GM19023 (cell line): ENCODE results near the gene USP44.
"Not testable (repeated sequence)": the region's sequence is repeated elsewhere in the genome, so short reads cannot be mapped to it uniquely, and the experiment has no call there.

ENCODE experiments used
- ATAC-seq: cut with Tn5 transposase; IDR thresholded peaks from one replicate; pipeline ENCODE4 v1.9.1; 2021; ENCODE audit warnings: mild to moderate bottlenecking, moderate library complexity; ENCODE audit not compliant: unreplicated experiment

USP44 gene

GRCh38 chr12:95551305-95551704, at the start of gene USP44:
TSS of gene USP44 (minus strand) at chr12:95551476. CDS start at chr12:95534256, 17,220 bp downstream.
- no peak for ATAC-seq

- no peak for ATAC-seq
These were observed 49.3 kb upstream of the USP44 start for GRCh38 chr12:95600567-95600966.

- ATAC-seq, result no peak
These were observed 48.6 kb upstream of the USP44 start for GRCh38 chr12:95599880-95600279.

DNA sequence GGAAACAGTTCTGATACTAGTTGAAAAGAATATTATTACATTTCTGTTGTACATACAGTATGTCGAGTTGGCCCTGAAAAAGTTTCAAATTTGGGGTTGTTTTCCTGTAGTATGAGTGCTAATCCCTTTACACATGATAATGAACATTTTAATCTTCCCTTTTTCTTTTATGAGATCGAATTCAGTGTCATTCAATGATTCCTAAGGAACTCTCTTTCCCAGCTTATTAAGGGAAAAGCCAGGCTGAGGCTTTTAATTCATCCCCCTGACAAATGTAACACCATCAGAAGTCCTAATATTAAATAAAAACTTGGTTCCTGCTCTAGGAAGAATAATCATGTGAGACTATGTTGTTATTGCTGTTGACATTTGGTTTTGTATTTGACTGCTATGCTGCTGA, 42.9 kb upstream of the USP44 start:
- no peak for ATAC-seq

- no peak for ATAC-seq
These were observed 42.1 kb upstream of the USP44 start for GRCh38 chr12:95593266-95593871.

- no peak for ATAC-seq
These were observed 40.5 kb upstream of the USP44 start for GRCh38 chr12:95591731-95592130.

DNA sequence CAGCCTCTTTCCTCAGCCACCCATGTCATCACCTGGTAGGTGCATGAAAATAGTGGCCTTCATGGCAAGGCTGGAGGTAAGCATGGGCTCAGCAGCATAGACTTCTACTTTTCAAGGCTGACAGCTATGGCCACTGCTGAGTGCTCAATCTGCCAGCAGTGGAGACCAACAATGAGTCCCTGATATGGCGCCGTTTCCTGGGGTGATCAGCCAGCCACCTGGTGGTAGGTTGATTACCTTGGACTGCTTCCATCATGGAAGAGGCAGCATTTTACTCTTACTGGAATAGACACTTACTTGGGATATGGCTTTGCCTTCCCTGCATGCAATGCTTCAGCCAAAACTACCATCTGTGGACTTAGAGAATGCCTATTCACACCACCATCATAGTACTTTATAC, 39.5 kb upstream of the USP44 start:
- no peak for ATAC-seq

DNA sequence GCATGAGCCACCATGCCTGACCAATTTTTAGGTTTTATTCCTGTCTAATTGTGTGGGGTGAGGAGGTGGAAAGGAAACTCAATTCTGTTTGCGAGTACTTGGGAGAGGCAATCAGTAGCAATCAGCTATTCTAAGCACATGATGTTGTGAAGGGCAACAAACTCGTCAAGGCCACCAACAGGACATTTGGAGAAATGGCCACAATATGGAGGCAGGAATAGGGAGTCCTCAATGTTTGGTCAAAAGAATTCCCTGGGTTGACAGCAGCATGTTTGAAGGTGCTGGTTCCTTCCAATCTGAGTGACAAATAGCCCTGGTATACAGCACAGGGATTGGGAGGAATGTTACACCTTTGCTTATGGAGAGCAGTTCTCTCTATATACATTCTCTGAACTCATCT, 32.7 kb upstream of the USP44 start:
- ATAC-seq, result no peak

DNA sequence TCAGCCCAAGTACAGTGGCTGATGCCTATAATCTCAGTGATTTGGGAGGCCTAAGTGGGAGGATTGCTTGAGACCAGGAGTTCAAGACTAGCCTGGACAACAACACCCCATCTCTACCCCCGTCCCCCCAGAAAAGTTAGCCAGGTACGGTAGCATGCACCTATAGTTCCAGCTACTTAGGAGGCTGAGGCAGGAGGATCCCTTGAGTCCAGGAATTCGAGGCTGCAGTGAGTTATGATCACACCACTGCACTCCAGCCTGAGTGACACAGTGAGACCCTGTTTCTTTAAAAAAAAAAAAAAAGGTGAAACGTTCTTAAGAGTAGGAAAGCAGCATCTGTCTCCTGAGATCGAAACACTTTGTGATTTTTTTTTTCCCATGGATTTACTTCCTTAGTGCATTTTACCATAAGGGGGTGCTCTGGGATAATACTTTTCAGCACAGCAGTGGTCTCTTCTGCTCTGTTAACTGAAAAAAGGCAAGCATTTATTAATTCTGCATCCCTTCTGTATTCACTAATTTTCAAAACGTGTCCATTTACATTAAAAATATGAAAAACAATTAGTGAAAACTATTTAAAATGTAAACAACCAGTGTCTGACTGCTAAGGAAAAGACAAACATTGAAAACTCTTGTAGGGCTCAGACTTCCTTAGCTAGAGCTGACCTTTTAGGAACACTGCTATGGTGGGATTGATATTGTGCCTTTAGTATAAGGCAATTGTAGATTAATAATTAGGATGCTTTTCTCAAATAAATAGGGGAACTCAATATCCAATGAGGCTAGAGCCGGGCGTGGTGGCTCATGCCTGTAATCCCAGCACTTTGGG, 31.2 kb upstream of the USP44 start:
- no peak for ATAC-seq

GRCh38 chr12:95577820-95578219, 26.5 kb upstream of the USP44 start:
- ATAC-seq, result no peak

DNA sequence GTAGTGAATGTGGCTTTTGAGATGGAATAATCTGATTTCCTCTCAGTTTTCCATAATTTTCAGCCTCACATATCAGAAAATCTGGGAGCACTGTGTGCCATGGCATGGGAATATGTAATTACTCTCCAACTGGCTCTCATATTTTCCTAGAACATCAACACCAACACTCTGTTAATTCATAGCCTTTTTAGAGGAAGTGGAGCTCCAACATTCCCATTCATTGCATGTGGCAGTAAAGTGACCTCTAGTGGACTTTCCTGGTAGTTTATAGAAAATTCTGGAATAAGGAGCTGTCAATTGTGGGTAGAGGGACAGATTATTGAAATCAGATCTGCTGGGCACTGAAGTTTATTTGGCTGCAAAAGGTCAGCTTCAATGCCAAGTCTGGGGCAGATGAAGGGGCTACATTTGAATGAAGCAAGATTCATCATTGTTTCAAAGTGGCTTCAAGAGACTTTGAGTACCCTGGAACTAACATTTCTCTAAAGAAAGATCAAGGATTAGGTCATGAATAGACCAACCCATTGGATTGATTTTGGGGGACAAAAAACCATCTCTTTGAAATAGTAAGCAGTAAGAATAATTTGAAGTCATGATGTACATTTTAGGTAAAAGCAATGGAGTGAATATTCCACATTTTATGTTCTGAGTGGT, 23.6 kb upstream of the USP44 start:
- ATAC-seq, result no peak

- no peak for ATAC-seq
These were observed 22.8 kb upstream of the USP44 start for GRCh38 chr12:95573951-95574576.

DNA sequence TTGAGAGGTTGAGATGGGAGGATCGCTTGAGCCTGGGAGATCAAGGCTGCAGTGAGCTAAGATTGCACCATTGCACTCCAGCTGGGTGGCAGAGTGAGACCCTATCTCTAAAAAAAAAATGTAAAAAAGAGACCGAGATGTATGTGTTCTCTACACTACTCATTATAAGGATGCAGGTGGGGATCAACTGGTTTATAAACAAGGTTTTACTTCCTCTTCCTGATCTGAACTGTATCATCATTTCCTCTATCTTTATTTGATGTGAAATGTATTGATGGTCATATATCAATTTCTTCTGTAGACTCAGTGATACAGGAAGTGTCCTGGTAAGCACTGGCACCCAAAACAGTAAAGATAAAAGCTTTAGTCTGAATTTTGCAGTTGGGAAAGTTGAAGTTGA, 20.1 kb upstream of the USP44 start:
- ATAC-seq, result no peak

- ATAC-seq, result not testable (repeated sequence)
These were observed 16.8 kb upstream of the USP44 start for GRCh38 chr12:95568045-95568444.

DNA sequence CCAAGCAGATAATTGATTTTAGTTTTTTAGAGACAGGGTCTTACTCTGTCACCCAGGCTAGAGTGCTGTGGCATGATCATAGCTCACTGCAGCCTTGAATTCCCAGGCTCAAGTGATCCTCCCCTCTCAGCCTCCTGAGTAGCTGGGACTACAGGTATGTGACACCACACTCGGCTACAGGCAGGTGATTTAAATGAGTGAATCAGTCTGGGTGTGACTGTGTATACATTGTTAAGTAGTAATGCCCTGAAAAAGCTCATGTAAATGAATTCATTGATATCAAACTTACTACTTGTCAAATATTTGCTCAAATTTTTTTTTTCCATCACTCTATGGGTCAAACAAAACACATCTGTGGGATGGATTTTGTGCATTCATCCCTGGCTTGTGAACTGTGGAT, 6.3 kb upstream of the USP44 start:
- ATAC-seq, result no peak

- ATAC-seq, result no peak
These were observed 3.3 kb upstream of the USP44 start for GRCh38 chr12:95554532-95555071.

GRCh38 chr12:95553197-95553943, 2.1 kb upstream of the USP44 start:
- ATAC-seq, result no peak

GRCh38 chr12:95551913-95552516, 739 bp upstream of the USP44 start:
- no peak for ATAC-seq

DNA sequence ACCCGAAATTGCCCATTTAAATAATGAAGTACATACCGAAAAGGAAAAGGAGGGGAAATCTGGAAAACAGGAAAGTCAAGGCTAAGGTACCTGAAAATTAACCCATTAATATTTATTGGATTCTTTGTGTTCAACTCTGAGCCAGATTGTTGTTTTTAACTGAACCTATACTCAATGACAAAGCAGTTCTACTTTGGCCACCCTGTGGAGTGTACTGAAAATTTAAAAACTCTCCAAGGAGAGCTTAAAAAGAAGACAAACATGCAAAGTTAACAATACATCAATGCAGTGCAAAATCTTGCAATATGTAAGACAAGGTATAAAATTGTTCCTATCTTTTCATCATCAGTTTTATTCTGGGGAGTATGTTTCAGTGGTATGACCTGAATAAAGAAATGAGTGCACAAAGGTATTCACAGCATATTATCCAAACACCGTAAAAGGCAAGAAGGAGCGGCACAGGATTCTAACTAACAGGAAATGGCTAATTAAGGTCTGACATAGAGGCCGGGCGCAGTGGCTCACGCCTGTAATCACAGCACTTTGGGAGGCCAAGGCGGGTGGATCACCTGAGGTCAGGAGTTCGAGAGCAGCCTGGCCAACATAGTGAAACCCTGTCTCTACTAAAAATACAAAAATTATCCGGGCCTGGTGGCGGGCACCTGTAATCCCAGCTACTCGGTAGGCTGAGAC, 1.7 kb downstream of the USP44 start:
- ATAC-seq, result no peak
